HG02588 (cell line): ENCODE measurements around the gene DNMT3A.

Source experiments
- ATAC-seq: cut with Tn5 transposase; IDR thresholded peaks from one replicate; pipeline ENCODE4 v1.9.1; 2021; ENCODE audit warnings: mild to moderate bottlenecking, moderate library complexity; ENCODE audit not compliant: unreplicated experiment

The DNMT3A gene

DNA sequence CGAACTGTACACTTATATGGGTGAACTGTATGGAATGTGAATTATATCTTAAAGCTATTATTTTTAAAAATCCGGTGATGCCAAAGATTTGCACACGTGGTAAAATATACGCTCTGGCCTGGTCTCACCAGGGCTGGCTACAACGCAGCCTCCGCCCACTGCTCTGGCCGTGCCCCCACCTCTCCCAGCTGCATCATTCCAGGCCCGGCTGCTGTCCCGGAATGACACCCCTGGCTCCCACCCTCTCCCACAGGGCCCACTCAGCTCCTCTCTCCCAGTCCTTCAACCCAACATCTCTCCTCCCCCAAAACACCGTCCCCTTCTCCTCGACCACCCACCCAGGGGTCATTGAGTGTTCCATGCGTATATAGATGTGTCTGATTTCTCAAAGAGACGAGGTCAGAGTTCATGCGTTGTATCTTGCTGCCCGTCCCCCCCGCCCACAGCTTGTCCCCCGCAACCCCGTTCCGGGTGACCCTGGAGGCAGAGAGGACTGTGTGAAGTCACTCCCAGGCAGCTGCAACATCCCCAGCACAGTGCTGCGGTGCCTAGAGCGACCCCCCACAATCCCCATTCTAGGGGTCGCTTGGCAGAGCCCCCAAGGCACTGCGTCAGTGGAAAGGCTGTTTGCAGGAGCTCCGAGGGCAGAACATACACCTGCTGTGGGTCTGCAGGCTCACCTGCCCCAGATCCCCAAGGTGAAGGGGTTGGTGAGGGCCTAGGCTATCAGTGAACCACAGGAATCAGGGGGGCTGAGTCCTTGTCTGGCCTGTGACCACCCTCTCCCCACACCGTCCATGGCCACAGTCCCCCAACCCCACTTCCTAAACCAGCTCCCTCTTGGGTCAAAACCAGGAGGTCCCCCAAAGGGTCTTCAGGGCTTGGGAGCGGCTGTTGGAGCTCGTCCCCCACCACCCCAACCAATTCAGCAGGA is 13.3 kb downstream of the DNMT3A start:
- no peak for ATAC-seq

DNA sequence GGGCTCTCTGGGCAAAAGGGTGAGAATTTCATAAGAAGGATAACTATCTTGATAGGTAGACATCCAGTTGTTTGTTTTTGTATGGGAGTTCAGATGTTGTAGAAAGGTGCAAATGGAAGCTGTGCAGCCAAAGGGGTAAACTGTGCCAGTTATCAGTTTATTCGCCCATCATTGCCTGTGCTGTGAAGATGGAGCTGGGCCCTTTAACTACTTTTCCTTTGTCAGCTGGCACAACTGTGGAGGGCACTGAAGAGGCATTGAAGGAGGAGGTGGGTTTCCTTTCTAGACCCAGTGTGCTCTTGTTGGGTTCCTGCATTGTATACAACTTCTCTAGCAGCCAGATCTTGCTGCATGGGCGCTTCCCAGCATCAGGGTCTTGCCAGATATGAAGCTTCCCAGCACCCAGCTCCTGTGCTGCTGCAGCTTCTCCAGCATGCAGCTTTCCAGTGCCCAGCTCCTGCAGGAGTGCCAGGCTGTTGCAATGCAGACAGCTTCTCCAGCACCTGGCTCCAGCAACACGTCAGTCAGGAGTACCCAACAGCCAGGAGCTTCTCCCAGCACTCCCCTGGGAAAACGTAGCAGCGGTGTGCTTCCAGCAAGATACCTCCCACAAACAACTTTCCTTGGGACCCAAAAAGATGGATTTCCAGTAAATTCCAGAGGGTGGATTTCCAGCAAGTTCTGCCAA is 15.3 kb downstream of the DNMT3A start:
- no peak for ATAC-seq

DNA sequence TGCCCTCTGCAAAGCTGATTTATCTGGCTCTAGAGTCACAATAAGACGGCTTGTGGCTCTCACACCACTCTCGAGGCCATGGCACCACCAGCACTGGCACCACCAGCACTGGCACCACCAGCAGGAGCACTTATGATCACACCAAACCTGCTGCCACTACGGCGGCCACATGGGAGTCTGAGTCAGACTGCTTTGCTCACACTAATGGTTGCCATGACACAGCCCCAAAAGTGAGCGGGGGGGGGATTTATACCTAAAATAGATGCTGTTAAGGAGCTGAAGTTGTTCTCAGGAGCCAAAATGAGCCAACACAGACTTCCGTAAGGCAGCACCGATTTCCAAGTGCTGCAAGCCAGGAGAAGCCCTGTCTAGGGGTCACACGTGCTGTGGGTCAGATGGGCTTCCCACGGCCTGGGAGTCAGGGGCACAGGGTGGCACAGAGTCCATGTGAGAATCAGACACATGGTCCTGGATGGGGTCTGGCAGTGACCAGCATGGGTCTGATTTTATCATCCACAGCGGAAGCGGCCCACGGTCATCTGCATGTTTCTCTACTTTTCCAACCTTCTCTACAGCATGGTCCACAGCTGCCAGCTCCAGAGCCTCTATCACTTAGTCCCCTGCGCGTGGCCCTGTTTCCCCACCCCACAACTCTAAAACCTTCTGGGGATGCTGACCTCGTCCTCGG is 16.7 kb downstream of the DNMT3A start:
- no peak for ATAC-seq

GRCh38 chr2:25324251-25324650 is 17.5 kb downstream of the DNMT3A start:
- no peak for ATAC-seq

- no peak for ATAC-seq
Measured at GRCh38 chr2:25323610-25324189, 18.0 kb downstream of the DNMT3A start.

- ATAC-seq = no peak
Measured at GRCh38 chr2:25323042-25323514, 18.6 kb downstream of the DNMT3A start.

- no peak for ATAC-seq
Measured at GRCh38 chr2:25322312-25322711, 19.4 kb downstream of the DNMT3A start.

GRCh38 chr2:25320077-25320476 is 21.6 kb downstream of the DNMT3A start:
- no peak for ATAC-seq

DNA sequence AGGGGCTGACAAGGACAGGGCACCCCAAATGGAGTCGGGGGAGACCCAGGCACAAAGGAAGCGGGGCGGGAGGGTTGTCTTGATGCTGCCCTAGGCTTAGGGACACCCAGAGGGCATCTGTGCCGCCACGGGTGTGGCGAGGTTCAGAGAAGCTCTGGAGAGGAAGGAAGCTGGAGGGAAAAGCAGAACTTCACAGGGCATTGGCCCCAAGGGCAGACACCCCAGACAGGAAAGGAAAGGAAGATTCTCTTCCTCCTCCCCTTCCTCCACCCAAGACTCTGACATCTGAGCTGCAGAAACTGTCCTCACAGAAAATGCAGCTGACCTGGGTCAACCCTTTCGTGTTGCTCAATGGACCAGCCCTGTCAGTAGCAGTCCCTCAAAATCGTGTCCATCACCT is 25.6 kb downstream of the DNMT3A start:
- ATAC-seq = no peak

DNA sequence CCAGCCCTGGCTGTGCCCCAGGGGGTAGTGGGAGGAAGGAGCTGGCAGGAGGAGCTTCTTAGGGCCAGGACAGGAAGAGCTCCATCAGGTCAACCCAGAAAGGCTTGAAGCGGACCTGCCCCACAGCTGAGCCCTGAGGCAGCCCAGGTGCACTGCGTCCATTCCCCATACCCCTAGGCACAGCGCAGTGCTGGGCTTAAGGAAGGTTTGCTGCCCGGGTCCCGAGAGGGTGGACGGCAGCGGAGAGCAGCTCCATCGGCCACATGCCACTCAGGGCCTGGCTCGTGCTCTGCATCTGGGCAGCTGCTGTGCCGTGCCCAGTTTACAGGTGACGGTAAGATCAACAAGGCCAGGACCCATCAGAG is 26.4 kb downstream of the DNMT3A start:
- ATAC-seq = no peak

DNA sequence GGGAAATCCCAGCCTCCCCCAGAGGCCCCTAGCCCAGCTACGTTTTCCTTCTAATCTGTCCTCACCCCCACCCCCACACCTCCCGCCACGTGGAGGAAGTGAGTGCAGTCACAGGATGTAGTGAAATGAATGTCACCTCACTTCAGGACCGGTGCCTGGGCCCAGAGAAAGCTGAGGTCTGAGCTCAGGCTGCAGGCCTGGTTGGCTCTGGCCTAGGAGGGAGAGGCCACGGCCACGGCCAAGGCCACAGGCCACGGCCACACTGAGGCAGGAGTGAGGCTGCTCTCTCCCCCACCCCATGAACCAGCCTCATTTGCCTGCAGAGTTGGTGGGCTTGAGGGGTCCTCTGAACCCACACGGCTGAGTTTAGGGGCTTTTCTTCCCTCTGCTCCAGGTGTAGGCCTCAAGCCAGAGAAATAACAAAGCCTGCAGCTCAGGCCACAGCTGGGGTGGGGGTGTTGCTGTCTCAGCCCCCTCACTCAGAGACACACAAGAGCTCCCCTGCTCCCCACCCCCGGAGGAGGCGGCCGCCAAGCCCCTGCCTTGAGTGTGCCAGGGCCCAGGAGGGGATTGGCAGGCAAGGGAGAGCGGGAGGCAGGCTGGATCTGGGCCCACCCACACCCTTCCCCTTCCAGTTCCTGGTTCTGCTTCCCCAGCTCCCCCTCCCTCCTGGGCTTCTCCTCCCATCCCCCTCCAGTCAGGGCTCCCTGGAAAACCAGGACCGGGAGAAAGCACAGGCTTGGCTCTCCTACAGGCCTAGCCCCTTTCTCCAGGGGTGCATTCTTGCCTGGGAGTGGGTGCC is 27.0 kb downstream of the DNMT3A start:
- ATAC-seq = peak; percentile 66

GRCh38 chr2:25313711-25314513 is 27.8 kb downstream of the DNMT3A start:
- ATAC-seq = peak; percentile 18

DNA sequence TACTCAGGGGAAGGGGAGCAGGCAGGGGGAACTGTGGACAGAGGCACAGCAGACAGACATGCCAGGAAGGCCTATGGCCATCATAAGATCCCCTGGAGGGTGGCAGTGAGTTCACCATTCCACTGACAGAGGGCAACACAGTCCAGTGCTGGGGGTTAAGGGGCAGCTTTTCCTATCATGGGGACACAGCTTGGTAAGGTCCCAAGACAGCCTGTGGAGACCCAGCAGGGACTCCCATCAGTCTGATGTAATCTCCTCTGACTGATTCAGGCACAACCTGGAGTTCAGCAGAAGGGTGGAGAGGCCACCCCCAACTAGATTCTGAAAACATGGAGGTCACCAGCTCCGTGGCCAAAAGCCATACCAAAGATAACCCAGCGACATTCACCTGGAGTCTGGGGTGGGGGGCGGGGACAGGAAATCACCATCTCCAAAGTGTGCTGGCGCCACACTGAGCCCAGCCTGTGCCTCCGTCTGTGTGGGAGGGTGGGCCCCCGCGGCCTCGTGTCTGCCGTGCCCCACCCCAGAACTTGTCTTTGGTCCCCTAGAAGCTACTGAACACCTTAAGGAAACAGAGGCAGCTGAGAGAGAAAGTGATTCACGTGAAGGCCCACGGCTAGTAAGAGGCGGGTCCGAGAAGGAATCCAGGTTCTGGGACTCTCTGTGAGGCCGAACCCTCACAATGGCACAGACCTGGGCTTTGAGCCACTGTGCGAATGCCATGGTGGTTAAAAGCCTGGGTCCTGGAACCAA is 28.6 kb downstream of the DNMT3A start:
- no peak for ATAC-seq

GRCh38 chr2:25311865-25312575 is 29.7 kb downstream of the DNMT3A start:
- no peak for ATAC-seq

DNA sequence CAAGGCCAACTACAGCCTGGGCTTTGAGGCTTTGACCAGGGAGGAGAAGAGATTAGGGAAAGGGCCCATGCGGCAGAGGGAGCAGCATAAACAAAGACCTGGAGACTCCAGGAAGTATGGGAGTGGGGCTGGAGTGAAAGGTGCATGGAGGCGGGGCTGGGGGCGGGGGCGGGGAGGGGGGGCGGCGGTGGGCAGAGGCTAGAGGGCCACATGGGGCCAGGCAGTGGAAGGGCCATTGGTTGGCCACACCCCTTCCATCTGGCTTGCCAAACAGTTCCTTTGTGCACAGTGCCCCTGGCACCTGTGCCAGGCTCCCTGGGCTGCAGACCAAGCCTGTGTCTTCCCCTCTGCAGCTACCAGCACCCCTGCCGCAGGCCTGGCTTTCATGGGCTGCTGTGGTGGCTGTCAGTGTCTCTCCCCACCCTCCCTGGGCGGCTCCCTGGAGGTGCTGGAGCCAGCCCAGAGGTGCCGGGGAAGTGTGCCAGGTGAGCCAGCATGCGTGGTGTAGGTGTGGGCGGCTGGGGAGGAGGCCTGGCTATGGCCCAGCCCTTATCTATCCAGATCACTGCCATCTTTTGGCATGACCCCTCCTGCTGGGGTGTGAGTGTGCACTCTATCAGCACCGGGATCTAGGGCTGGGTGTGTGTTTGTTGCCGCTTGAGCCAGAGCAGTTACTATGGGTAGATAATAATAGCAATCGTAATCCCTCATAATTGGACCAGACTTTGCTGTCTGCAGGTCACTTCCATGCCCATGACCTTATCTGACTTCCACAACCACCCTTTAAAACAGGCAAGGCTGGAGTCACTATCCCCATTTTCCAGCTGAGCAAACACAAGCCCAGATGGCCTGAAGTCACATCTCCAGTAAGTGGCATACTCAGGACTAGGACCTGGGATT is 30.5 kb downstream of the DNMT3A start:
- ATAC-seq = no peak

DNA sequence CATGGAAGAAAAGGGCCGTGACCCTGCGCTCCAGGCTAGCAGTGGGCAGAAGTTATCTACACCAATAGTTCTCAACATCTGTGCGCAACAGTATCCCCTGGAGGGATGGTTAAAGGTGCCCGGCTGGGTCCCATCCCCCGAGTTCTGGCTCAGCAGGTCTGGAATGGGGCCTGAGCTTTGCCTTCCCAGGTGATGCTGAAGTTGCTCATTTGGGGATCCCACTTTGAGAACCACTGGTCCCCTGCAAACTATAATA is 31.1 kb downstream of the DNMT3A start:
- ATAC-seq = no peak

GRCh38 chr2:25309402-25309801 is 32.3 kb downstream of the DNMT3A start:
- ATAC-seq = no peak
